Ectodermal cell (in vitro differentiated cells): ENCODE data around the gene SPNS3.

ENCODE experiments used
- H3K27ac ChIP-seq: 2 replicates; pipeline ENCODE4 v1.7.0; 2013; ENCODE audit warnings: mild to moderate bottlenecking, low read depth, low read length; ENCODE audit not compliant: insufficient read depth, poor library complexity, severe bottlenecking
- H3K27me3 ChIP-seq: 2 replicates; pipeline ENCODE4 v1.7.0; 2013; ENCODE audit warnings: mild to moderate bottlenecking, low read length; ENCODE audit not compliant: insufficient read depth, control insufficient read depth, poor library complexity, severe bottlenecking
- H3K36me3 ChIP-seq: one replicate; pipeline ENCODE4 v1.7.0; 2013; ENCODE audit warnings: low read length; ENCODE audit not compliant: control insufficient read depth, insufficient read depth
- H3K4me1 ChIP-seq: one replicate; pipeline ENCODE4 v1.7.0; 2013; ENCODE audit warnings: low read length; ENCODE audit not compliant: control insufficient read depth, insufficient read depth
- H3K4me3 ChIP-seq: 2 replicates; pipeline ENCODE4 v1.7.0; 2013; ENCODE audit warnings: low read depth, low read length, control low read depth; ENCODE audit not compliant: insufficient read depth
- H3K9me3 ChIP-seq: 2 replicates; pipeline ENCODE4 v1.7.0; 2013; ENCODE audit warnings: mild to moderate bottlenecking, low read length, moderate library complexity; ENCODE audit not compliant: control insufficient read depth
- WGBS, 2 experiments: methylation state at CpG; one replicate each; pipeline ENCODE4 v1.1.7; 2013; ENCODE audit warnings: missing lambda C conversion rate in 2 of 2; 5-methylcytosine and 5-hydroxymethylcytosine counted together

The SPNS3 gene

DNA sequence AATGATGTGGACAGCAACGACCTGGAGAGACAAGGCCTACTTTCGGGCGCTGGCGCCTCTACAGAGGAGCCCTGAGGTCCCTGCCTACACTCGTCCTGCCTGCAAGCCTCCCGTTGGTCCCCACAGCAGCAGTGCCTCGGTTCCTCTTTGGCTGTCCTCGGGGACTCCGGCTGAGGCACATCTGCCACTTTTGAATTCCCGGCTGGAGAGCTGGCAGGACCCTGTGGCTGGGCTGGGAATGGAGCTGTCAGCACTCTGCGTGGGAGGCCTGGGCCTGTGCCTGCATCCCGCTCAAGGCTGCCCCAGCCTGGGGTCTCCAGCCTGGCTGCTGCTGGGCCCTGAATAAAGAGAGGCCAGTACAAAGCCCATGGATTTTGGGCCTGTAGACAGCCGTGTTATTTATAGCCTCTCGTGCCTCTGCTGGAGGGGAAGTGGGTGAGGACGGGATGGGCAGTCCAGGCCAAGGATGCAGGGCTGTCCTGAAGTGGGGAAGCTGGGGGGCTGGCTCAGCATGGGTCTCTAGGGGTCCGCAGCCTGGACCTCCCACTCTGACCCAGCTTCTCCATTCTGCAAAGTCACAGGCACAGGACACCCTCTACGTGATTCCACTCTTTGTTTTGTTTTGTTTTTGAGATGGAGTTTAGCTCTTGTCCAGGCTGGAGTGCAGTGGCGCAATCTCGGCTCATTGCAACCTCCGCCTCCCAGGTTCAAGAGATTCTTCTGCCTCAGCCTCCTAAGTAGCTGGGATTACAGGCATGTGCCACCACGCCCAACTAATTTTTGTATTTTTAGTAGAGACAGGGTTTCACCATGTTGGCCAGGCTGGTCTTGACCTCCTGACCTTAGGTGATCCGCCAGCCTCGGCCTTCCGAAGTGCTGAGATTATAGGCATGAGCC is 54.3 kb downstream of the SPNS3 start:
- no peaks in the 10 kb centered on the region for H3K27me3 ChIP-seq
- no peak overlapping the region for H3K4me3 ChIP-seq
- H3K9me3 ChIP-seq, result no peaks in the 10 kb centered on the region
- H3K36me3 ChIP-seq, result no peaks in the 10 kb centered on the region
- 83 to 85% methylated on average over 23 to 24 of the region's 24 CpGs for WGBS, 2 experiments
- peak overlapping the region; percentile 26 for H3K27ac ChIP-seq
- H3K4me1 ChIP-seq, result no peaks in the 10 kb centered on the region

DNA sequence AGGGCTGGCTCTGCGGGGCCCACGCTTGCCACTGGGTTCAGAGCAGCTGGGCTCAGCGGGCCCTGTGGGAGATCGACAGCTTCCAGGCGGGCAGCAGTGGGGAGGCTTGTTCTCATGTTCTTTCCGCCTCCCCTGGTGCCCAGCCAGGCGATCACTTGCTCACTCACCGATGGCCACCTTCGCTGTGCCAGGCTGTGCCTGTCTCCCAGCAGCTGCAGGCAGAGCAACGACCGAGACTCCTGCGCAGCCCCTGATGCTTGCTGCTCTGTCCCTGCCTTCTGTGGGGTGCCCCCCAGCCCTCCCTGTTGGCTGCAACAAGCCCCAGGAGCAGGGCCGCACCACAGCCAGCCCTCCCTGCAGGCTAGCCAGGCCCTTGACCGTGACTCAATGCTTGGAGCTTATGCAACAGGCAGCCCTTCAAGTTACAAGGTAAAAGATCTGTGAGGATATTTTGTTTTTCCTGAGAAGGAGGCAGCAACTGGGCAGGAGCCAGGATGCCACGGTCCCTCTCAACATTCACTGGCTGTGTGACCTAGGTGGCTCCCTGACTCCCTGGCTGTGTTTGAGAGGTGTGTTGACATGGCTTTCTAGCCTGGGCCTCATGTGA is 55.4 kb downstream of the SPNS3 start:
- H3K4me3 ChIP-seq, result no peak overlapping the region
- WGBS, 2 experiments, result 89 to 94% methylated on average over 15 of the region's 15 CpGs
- no peaks in the 10 kb centered on the region for H3K9me3 ChIP-seq
- no peaks in the 10 kb centered on the region for H3K27me3 ChIP-seq
- H3K36me3 ChIP-seq, result no peaks in the 10 kb centered on the region
- no peak overlapping the region for H3K27ac ChIP-seq
- no peaks in the 10 kb centered on the region for H3K4me1 ChIP-seq

GRCh38 chr17:4490109-4490591 is 56.4 kb downstream of the SPNS3 start:
- H3K9me3 ChIP-seq, result no peaks in the 10 kb centered on the region
- H3K27ac ChIP-seq, result no peak overlapping the region
- H3K4me3 ChIP-seq, result no peak overlapping the region
- H3K27me3 ChIP-seq, result no peaks in the 10 kb centered on the region
- 89 to 91% methylated on average over 9 of the region's 9 CpGs for WGBS, 2 experiments
- H3K36me3 ChIP-seq, result no peaks in the 10 kb centered on the region
- H3K4me1 ChIP-seq, result no peaks in the 10 kb centered on the region

- 85% methylated on average over 7 of the region's 7 CpGs for WGBS, 2 experiments
- Histone ChIP-seq H3K27ac (no peak overlapping the region), H3K9me3 (no peaks in the 10 kb centered on the region), H3K4me1 (no peaks in the 10 kb centered on the region), H3K36me3 (no peaks in the 10 kb centered on the region), H3K4me3 (no peak overlapping the region), H3K27me3 (no peaks in the 10 kb centered on the region)
These were observed 56.9 kb downstream of the SPNS3 start for GRCh38 chr17:4490637-4491061.

- H3K9me3 ChIP-seq, result no peaks in the 10 kb centered on the region
- H3K4me1 ChIP-seq, result peaks cover under 1% of the 10 kb centered on the region
- no peaks in the 10 kb centered on the region for H3K36me3 ChIP-seq
- no peak overlapping the region for H3K4me3 ChIP-seq
- 62% methylated on average over 20 of the region's 20 CpGs for WGBS, 2 experiments
- H3K27ac ChIP-seq, result no peak overlapping the region
- peaks cover 19% of the 10 kb centered on the region for H3K27me3 ChIP-seq
These were observed 59.2 kb downstream of the SPNS3 start for GRCh38 chr17:4492721-4493561.

DNA sequence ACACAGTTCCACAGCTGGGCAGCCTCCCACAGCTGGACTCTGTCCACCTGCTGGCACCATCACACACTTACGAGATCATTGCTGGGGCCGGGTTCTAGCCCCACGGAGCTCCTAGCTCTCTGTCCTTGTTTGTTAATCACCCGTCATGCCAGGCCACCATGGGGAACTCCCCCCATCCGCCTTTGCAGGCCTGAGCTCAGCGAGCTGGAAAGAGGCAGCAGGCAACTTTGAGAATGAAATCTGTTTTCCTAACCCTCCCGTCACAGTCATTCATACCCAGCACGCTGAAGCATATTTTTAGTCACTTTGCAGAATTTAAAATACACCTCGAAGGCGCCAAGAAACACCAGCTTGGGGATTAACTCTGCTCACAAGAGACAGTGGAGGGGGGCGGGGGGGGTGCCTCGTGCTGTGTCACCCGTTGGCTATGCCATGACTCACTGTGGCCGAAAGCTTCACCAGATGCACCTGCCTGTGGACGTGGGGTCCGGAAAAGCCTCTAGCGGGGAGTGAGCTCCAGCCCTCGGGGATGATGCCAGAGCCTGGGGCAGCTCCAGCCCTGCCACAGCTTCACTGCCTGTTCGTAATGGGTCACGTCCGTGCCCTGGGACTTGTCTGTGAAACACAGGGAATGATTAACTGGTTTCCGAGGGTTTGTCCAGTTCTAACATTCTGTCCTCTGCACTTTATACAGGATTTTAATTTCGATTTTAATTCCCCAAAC is 63.5 kb downstream of the SPNS3 start:
- peaks cover 58% of the 10 kb centered on the region for H3K27me3 ChIP-seq
- WGBS, 2 experiments, result 61 to 64% methylated on average over 23 of the region's 23 CpGs
- H3K4me1 ChIP-seq, result peaks cover 18% of the 10 kb centered on the region
- H3K4me3 ChIP-seq, result no peak overlapping the region
- H3K36me3 ChIP-seq, result no peaks in the 10 kb centered on the region
- no peak overlapping the region for H3K27ac ChIP-seq
- no peaks in the 10 kb centered on the region for H3K9me3 ChIP-seq

DNA sequence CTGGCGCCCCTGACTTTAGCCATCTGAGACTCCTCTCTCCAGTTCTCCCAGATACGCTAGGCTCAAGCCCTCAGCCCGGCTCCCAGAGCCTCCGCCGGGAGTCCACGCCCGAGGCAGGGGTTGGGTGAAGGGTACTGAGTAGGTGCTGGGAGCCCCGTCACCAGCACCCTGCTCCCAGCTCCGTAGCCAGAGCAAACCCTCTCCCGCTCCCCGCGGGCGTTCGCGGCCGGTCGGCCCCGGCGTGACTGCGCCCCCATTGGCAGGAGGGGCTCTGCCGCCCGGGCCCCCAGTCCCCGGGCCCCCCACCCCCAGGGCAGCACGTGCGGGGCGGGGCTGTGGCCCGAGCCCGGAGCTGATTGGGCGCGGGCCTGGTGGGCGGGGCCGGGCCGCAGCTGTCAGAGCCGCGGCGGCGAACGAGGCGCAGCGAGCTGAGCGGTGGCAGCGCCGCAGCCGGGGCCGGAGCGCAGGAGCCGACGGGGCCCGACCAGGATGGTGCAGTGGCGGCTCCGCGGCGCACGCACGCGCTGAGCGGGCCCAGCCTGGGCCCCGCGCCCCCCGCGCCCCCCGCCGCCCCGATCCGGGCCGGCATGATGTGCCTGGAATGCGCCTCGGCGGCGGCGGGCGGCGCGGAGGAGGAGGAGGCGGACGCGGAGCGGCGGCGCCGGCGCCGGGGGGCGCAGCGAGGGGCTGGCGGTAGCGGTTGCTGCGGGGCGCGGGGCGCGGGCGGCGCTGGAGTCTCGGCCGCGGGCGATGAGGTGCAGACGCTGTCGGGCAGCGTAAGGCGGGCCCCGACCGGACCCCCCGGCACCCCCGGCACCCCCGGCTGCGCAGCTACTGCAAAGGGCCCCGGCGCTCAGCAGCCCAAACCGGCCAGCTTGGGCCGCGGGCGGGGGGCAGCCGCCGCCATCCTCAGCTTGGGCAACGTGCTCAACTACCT is 65.0 kb downstream of the SPNS3 start, which contains the start of gene SPNS2:
Gene SPNS2 (plus strand): TSS at position 421 of the 937 bp plus-strand sequence. CDS start 167 bp downstream, at position 588.
- Histone ChIP-seq H3K4me3 (peak within 1 kb of the TSS; percentile 35), H3K27me3 (peaks cover 58% of the 10 kb centered on the region), H3K9me3 (no peaks in the 10 kb centered on the region), H3K4me1 (peaks cover 18% of the 10 kb centered on the region), H3K27ac (no peak within 1 kb of the TSS), H3K36me3 (no peaks in the 10 kb centered on the region)
- 1% methylated on average over 117 of the region's 117 CpGs for WGBS, 2 experiments

GRCh38 chr17:4499431-4500190 is 65.9 kb downstream of the SPNS3 start:
- Histone ChIP-seq H3K9me3 (no peaks in the 10 kb centered on the region), H3K4me1 (peaks cover 18% of the 10 kb centered on the region), H3K27ac (no peak overlapping the region), H3K4me3 (peak overlapping the region; percentile 35), H3K27me3 (peaks cover 58% of the 10 kb centered on the region), H3K36me3 (no peaks in the 10 kb centered on the region)
- WGBS, 2 experiments, result 2% methylated on average over 53 of the region's 53 CpGs
